GM23338 (cell line): ENCODE measurements around the gene NHSL1. TPM values are rescaled to one million over a fixed set of nuclear protein-coding genes. Genes with fewer than 3 reads are reported as not detected.

Experiments
- ATAC-seq: fragments of 200-7000 bp; cut with Tn5 transposase; 3 replicates; pipeline ENCODE4 v1.9.1; 2020
- DNase-seq: peaks from one replicate; pipeline ENCODE4 v3.0.0-alpha.2; 2015; ENCODE audit warnings: low spot score
- H2AFZ ChIP-seq: fragments of 200-600 bp; sonication (generic); 2 replicates; pipeline ENCODE4 v1.8.0; 2016; ENCODE audit warnings: antibody characterized with exemption, mild to moderate bottlenecking, moderate library complexity
- H3F3A ChIP-seq: fragments of 200-600 bp; sonication (generic); replicated peaks from 2 replicates; pipeline ENCODE4 v1.8.0; 2017; ENCODE audit warnings: antibody characterized with exemption, mixed run types, low read depth
- H3K27ac ChIP-seq: fragments of 200-600 bp; sonication (generic); 2 replicates; pipeline ENCODE4 v1.6.1; 2016; ENCODE audit warnings: low read depth
- H3K27me3 ChIP-seq: fragments of 200-600 bp; sonication (generic); 2 replicates; pipeline ENCODE4 v1.8.0; 2016; ENCODE audit warnings: mild to moderate bottlenecking, mixed run types, moderate library complexity; ENCODE audit not compliant: insufficient read depth
- H3K36me3 ChIP-seq: fragments of 200-600 bp; sonication (generic); 2 replicates; pipeline ENCODE4 v1.8.0; 2016; ENCODE audit warnings: mild to moderate bottlenecking; ENCODE audit not compliant: insufficient read depth
- H3K4me1 ChIP-seq: fragments of 200-600 bp; sonication (generic); 2 replicates; pipeline ENCODE4 v1.8.0; 2016; ENCODE audit warnings: mild to moderate bottlenecking, moderate library complexity; ENCODE audit not compliant: insufficient read depth
- H3K4me2 ChIP-seq: fragments of 200-600 bp; sonication (generic); 2 replicates; pipeline ENCODE4 v1.7.1; 2017; ENCODE audit warnings: mixed run types
- H3K4me3 ChIP-seq: fragments of 200-600 bp; sonication (generic); 2 replicates; pipeline ENCODE4 v1.6.1; 2016; ENCODE audit warnings: mixed run types
- H3K79me2 ChIP-seq: fragments of 200-600 bp; sonication (generic); replicated peaks from 2 replicates; pipeline ENCODE4 v1.8.0; 2017; ENCODE audit warnings: mild to moderate bottlenecking; ENCODE audit not compliant: insufficient read depth
- H3K9me2 ChIP-seq: fragments of 200-600 bp; sonication (generic); 2 replicates; pipeline ENCODE4 v1.8.0; 2017; ENCODE audit not compliant: insufficient read depth
- H4K20me1 ChIP-seq: fragments of 200-600 bp; sonication (generic); replicated peaks from 2 replicates; pipeline ENCODE4 v1.8.0; 2017; ENCODE audit warnings: mild to moderate bottlenecking; ENCODE audit not compliant: insufficient read depth
- H3K27ac Mint-ChIP-seq: 2 replicates; pipeline ENCODE4 v1.8.0; 2020; ENCODE audit warnings: inconsistent platforms, mild to moderate bottlenecking, moderate library complexity, mixed read lengths
- H3K27me3 Mint-ChIP-seq: 3 replicates; pipeline ENCODE4 v1.8.0; 2022; ENCODE audit warnings: low read depth, mild to moderate bottlenecking, moderate library complexity, mixed read lengths, inconsistent platforms; ENCODE audit not compliant: insufficient read depth, poor library complexity
- H3K36me3 Mint-ChIP-seq: 3 replicates; pipeline ENCODE4 v1.8.0; 2021; ENCODE audit warnings: low read depth, mild to moderate bottlenecking, inconsistent platforms, moderate library complexity, mixed read lengths
- H3K4me1 Mint-ChIP-seq: 3 replicates; pipeline ENCODE4 v1.8.0; 2020; ENCODE audit warnings: mild to moderate bottlenecking, inconsistent platforms, mixed read lengths
- H3K4me3 Mint-ChIP-seq: 3 replicates; pipeline ENCODE4 v1.8.0; 2021; ENCODE audit warnings: moderate library complexity, mild to moderate bottlenecking, inconsistent platforms, mixed read lengths
- H3K9me3 Mint-ChIP-seq: 3 replicates; pipeline ENCODE4 v1.8.0; 2020; ENCODE audit warnings: moderate library complexity, mild to moderate bottlenecking, inconsistent platforms, mixed read lengths
- CREB1 ChIP-seq: fragments of 250-450 bp; sonication (Bioruptor Pico); IDR thresholded peaks from 2 replicates; pipeline ENCODE4 v1.5.0; 2020; ENCODE audit warnings: low read depth, mild to moderate bottlenecking, moderate library complexity
- CTCF ChIP-seq, 2 experiments: fragments of 200-600 bp in 1 of 2; sonication (generic) in 1 of 2; conservative IDR thresholded peaks; 2 replicates each; pipeline versions ENCODE4 v1.5.1 to v1.6.1; 2016 to 2017; ENCODE audit warnings: antibody characterized with exemption in 2 of 2, low read depth in 2 of 2, mild to moderate bottlenecking in 2 of 2, moderate library complexity in 1 of 2
- ETS1 ChIP-seq: IDR thresholded peaks from 2 replicates; pipeline ENCODE4 v1.6.1; 2016; ENCODE audit warnings: antibody characterized with exemption
- EZH2 ChIP-seq: fragments of 200-600 bp; sonication (generic); IDR thresholded peaks from one replicate; pipeline ENCODE4 v1.8.0; 2017; ENCODE audit warnings: antibody characterized with exemption, mild to moderate bottlenecking, low read depth; ENCODE audit not compliant: unreplicated experiment
- EZH2phosphoT487 ChIP-seq: fragments of 200-600 bp; sonication (generic); IDR thresholded peaks from one replicate; pipeline ENCODE4 v1.8.1; 2018; ENCODE audit warnings: antibody characterized with exemption; ENCODE audit not compliant: unreplicated experiment
- JUNB ChIP-seq: IDR thresholded peaks from one replicate; pipeline ENCODE4 v1.6.1; 2016; ENCODE audit warnings: antibody characterized with exemption; ENCODE audit not compliant: unreplicated experiment
- NANOG ChIP-seq: IDR thresholded peaks from 2 replicates; pipeline ENCODE4 v1.6.1; 2016; ENCODE audit warnings: antibody characterized with exemption, borderline replicate concordance
- POLR2AphosphoS5 ChIP-seq: IDR thresholded peaks from 2 replicates; pipeline ENCODE4 v1.6.1; 2016; ENCODE audit warnings: antibody characterized with exemption, low read depth
- STAT1 ChIP-seq: IDR thresholded peaks from one replicate; pipeline ENCODE4 v1.6.1; 2016; ENCODE audit warnings: antibody characterized with exemption; ENCODE audit not compliant: unreplicated experiment
- ZNF114 ChIP-seq: fragments of 250-450 bp; sonication (Bioruptor Pico); IDR thresholded peaks from 2 replicates; pipeline ENCODE4 v1.5.0; 2020; ENCODE audit warnings: mild to moderate bottlenecking, moderate library complexity
- ZNF331 ChIP-seq: fragments of 250-450 bp; sonication (Bioruptor Pico); IDR thresholded peaks from 2 replicates; pipeline ENCODE4 v1.5.0; 2020; ENCODE audit warnings: low read depth, mild to moderate bottlenecking, moderate library complexity
- ZNF462 ChIP-seq: fragments of 250-450 bp; sonication (Bioruptor Pico); IDR thresholded peaks from 2 replicates; pipeline ENCODE4 v1.5.0; 2020; ENCODE audit warnings: mild to moderate bottlenecking, moderate library complexity
- polyA plus RNA-seq: library from polyadenylated mRNA; unstranded; fragments of >200 nt; fragmentation: Nextera tagmentation; extraction: Ambion mirVana; gene quantifications from 2 replicates; pipeline ENCODE4 v1.2.1, GENCODE V29; 2016
- total RNA-seq: library from RNA; depleted of rRNA; stranded (reverse); fragments of >200 nt; shearing (Covaris generic); gene quantifications from 2 replicates; pipeline ENCODE4 v1.2.3, GENCODE V29; 2014

The NHSL1 gene
- total and polyA plus RNA-seq, 2 experiments from 2014 or later = 11.2 to 24.5 TPM

- no peak for TF ChIP-seq ZNF462 (CRISPR knock-in tag)
- TF ChIP-seq CTCF (conservative IDR thresholded peaks at IDR 0.05; ENCODE audit: low read depth in 2 of 2) = no peak
- no peak for TF ChIP-seq ZNF114
Observed at GRCh38 chr6:138387577-138388368, 111.5 kb downstream of the NHSL1 start (continued).

GRCh38 chr6:138386897-138387296 lies 112.4 kb downstream of the NHSL1 start:
- H3K9me2 ChIP-seq = no peaks in the 10 kb centered on the region
- no peaks in the 10 kb centered on the region for H3K36me3 ChIP-seq
- no peak overlapping the region for H3K4me3 ChIP-seq
- Mint-ChIP-seq H3K27ac (no peak overlapping the region), H3K4me3 (no peak overlapping the region), H3K4me1 (peaks cover 29% of the 10 kb centered on the region), H3K36me3 (no peaks in the 10 kb centered on the region), H3K9me3 (no peaks in the 10 kb centered on the region), H3K27me3 (peaks cover 8% of the 10 kb centered on the region)
- no peak overlapping the region for H3K27ac ChIP-seq
- no peaks in the 10 kb centered on the region for H3F3A ChIP-seq
- no peaks in the 10 kb centered on the region for H3K79me2 ChIP-seq
- 0 out of 2 replicates have a peak overlapping the region, but pooled peaks have one; percentile 18 for H2AFZ ChIP-seq
- H4K20me1 ChIP-seq = no peaks in the 10 kb centered on the region
- H3K4me1 ChIP-seq = peaks cover 13% of the 10 kb centered on the region
- H3K27me3 ChIP-seq = no peaks in the 10 kb centered on the region
- ATAC-seq (no peak), DNase-seq (no peak)
- no peak overlapping the region for H3K4me2 ChIP-seq
- TF ChIP-seq JUNB = no peak
- TF ChIP-seq STAT1 = no peak
- TF ChIP-seq EZH2 = no peak
- TF ChIP-seq ZNF331 (CRISPR knock-in tag) = no peak
- TF ChIP-seq NANOG = no peak
- TF ChIP-seq EZH2phosphoT487 = no peak
- no peak for TF ChIP-seq CTCF (conservative IDR thresholded peaks at IDR 0.05; ENCODE audit: low read depth in 2 of 2)
- TF ChIP-seq POLR2AphosphoS5 = no peak
- no peak for TF ChIP-seq CREB1 (CRISPR knock-in tag)
- no peak for TF ChIP-seq ZNF114
- no peak for TF ChIP-seq ETS1
